ENCODE data around the gene MRPS9.

The MRPS9 gene

DNA sequence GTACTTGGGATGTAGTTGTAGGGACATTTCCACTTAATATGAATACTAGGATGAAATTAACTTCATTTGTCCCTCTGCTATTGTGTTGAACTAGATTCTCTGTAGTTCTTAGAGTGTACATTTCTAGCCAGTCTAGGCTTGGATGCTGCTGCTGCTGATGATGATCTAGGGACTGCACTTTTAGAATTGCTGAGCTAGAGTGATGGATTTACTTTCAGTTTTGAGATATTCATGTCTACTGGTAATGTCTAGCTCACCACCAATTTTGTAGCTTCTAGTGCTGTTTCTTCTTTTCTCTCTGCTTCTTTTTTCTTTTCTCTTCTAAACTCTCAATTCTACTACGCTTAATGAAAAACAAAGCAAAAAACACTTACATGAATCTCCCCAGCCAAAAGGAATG, 49.4 kb downstream of the MRPS9 start:
- no peak overlapping the region for H3K4me3 ChIP-seq (replicated peaks; ENCODE audit: low read depth, low read length)
- TF ChIP-seq, protein P1, sequence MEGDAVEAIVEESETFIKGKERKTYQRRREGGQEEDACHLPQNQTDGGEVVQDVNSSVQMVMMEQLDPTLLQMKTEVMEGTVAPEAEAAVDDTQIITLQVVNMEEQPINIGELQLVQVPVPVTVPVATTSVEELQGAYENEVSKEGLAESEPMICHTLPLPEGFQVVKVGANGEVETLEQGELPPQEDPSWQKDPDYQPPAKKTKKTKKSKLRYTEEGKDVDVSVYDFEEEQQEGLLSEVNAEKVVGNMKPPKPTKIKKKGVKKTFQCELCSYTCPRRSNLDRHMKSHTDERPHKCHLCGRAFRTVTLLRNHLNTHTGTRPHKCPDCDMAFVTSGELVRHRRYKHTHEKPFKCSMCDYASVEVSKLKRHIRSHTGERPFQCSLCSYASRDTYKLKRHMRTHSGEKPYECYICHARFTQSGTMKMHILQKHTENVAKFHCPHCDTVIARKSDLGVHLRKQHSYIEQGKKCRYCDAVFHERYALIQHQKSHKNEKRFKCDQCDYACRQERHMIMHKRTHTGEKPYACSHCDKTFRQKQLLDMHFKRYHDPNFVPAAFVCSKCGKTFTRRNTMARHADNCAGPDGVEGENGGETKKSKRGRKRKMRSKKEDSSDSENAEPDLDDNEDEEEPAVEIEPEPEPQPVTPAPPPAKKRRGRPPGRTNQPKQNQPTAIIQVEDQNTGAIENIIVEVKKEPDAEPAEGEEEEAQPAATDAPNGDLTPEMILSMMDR (IDR thresholded peaks at IDR 0.05; ENCODE audit: insufficient read depth, low read length, poor library complexity, severe bottlenecking), result no peak
- no peaks in the 10 kb centered on the region for H3K27me3 ChIP-seq (replicated peaks; ENCODE audit: control insufficient read depth, insufficient read depth, low read length)
- DNase-seq (ENCODE audit: extremely low read depth, insufficient read length), result no peak
- H3K36me3 ChIP-seq (ENCODE audit: control insufficient read depth, insufficient read depth, low read length), result no peaks in the 10 kb centered on the region

DNA sequence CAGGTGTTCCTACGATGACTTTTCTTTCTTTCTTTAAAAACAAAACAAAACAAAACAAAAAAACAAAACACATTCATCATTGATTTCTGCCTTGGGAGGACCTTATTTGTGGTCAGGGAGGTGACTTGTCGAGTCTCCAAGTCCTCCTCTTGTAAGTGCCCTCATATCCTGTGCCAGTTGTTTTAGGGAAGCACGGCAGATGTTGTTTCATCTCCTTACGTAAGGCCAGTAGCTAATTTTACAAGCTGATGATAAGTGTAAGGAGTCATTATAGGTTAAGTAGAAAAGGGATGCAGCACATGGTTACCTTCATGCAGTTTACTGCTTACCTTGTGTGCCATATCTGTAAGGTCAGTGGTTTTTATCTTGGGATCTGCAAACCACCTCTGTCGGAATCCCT, 52.2 kb downstream of the MRPS9 start:
- Histone ChIP-seq H3K27me3 (replicated peaks; ENCODE audit: control insufficient read depth, insufficient read depth, low read length) (no peaks in the 10 kb centered on the region), H3K36me3 (ENCODE audit: control insufficient read depth, insufficient read depth, low read length) (0 out of 2 replicates have a peak, but pooled peaks cover 1% of the 10 kb centered on the region), H3K4me3 (replicated peaks; ENCODE audit: low read depth, low read length) (no peak overlapping the region)
- TF ChIP-seq, protein P1 (IDR thresholded peaks at IDR 0.05; ENCODE audit: insufficient read depth, low read length, poor library complexity, severe bottlenecking), result no peak
- no peak for DNase-seq (ENCODE audit: extremely low read depth, insufficient read length)

DNA sequence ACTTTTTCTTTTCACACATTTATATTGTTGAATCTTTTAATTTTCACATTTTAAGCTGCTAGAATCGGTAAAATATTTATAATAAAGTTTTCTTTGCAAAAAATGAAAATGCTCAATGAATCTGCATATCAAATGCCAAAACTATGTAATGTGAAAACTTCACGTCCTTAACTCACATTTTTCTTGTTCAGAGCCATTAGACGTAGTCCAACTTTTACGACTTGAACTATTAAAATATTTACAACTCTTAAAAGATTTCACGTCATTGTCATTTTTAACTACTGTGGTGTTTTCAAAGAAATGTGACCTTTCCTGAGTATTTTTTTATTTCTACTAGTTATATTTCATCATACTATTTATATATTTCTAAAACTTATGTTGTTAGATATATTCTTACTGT, 54.9 kb downstream of the MRPS9 start:
- no peak overlapping the region for H3K4me3 ChIP-seq (replicated peaks; ENCODE audit: low read depth, low read length)
- DNase-seq (ENCODE audit: extremely low read depth, insufficient read length), result no peak
- TF ChIP-seq, protein P1 (IDR thresholded peaks at IDR 0.05; ENCODE audit: insufficient read depth, low read length, poor library complexity, severe bottlenecking), result no peak
- no peaks in the 10 kb centered on the region for H3K27me3 ChIP-seq (replicated peaks; ENCODE audit: control insufficient read depth, insufficient read depth, low read length)
- H3K36me3 ChIP-seq (ENCODE audit: control insufficient read depth, insufficient read depth, low read length), result peaks cover 4% of the 10 kb centered on the region

DNA sequence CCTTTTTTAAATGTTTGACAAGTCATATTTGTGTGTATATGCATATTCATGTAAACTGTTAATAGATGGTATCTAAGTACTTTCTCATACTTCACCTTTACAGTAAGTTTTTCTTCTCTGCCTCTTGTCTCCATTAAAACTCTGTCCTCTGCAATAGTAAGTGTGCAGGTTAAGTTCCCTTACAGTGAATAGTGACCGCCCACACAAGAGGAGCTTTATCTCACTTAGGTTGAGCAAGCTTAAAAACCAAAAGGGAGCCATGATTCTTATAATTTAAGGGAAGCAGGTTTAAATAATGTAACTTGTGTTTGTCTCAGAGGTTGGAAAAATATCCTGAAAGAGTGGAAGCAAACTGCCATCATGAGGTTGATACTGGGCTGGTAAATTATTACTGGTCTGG, 61.3 kb downstream of the MRPS9 start:
- TF ChIP-seq, protein P1 (IDR thresholded peaks at IDR 0.05; ENCODE audit: insufficient read depth, low read length, poor library complexity, severe bottlenecking), result no peak
- Histone ChIP-seq H3K36me3 (ENCODE audit: control insufficient read depth, insufficient read depth, low read length) (peaks cover 4% of the 10 kb centered on the region), H3K4me3 (replicated peaks; ENCODE audit: low read depth, low read length) (no peak overlapping the region), H3K27me3 (replicated peaks; ENCODE audit: control insufficient read depth, insufficient read depth, low read length) (no peaks in the 10 kb centered on the region)
- no peak for DNase-seq (ENCODE audit: extremely low read depth, insufficient read length)

DNA sequence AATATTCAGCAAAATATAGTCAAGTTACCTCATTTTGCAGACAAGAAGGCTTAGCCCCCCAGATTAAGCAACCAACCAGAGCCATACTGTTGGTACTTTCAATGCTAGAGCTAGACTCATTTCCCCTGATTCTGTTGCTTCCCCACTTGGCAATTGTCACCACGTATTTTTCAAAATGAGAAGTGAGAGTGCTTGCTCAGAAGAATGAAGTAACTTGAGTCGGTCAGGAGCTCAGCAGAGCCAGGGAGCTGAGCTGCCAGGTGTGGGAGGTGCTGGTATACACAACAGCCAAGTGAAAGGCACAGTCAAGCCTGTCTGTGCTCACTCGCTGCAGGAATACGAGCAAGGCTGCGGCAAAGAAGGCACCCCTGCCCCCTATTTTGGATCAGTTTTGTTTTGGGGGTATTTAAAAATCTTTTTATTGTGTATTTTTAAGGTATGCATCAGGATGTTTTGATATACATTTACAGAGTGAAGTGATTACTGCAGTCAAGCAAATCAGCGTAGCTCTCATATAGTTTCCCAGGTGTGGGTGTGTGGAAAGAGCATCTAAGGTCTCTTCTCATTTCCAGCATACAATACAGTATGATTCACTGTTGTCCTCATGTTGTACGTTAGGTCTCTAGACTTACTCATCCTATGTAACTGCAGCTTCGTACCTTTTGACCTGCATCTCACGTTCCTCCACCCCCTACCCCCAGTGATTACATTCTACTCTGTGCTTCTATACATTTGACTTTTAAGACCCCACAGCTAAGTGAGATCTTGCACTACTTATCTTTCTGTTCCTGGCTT, 62.4 kb downstream of the MRPS9 start:
- Histone ChIP-seq H3K27me3 (replicated peaks; ENCODE audit: control insufficient read depth, insufficient read depth, low read length) (no peaks in the 10 kb centered on the region), H3K36me3 (ENCODE audit: control insufficient read depth, insufficient read depth, low read length) (peaks cover 2% of the 10 kb centered on the region), H3K4me3 (replicated peaks; ENCODE audit: low read depth, low read length) (no peak overlapping the region)
- TF ChIP-seq, protein P1 (IDR thresholded peaks at IDR 0.05; ENCODE audit: insufficient read depth, low read length, poor library complexity, severe bottlenecking), result no peak
- no peak for DNase-seq (ENCODE audit: extremely low read depth, insufficient read length)

All from GM06990 (cell line).